ENCODE measurements around the gene LIX1L. TPM values are rescaled to one million over a fixed set of nuclear protein-coding genes. Genes with fewer than 3 reads are reported as not detected.

LIX1L gene
- total RNA-seq, 1 experiment from 2014 or later = 12.4 TPM

DNA sequence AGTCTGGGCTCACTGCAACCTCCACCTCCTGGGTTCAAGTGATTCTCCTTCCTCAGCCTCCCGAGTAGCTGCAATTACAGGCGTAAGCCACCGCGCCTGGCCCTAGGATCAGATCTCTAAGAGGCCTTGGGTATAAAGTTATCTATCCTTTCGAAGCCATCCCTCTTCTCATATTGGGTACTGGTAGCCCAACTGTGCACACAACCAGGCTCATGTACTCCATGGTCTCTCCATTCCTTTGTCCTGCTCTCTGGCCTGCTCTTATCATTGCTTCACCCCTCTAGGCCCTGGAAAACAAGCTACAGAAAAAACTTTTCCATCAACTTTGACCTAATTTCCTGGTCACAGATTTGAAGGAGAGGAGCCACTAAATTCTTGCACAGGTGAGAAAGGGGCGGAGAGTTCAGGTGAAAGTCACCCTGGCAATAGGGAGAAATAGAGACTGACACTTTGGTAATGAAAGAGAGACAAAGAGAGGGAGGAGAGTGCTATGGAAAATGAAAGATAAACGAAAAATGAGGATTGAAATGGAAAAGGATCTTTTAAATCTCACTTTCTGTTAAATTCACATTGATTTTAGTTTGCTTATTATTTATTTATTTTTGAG lies 32.5 kb upstream of the LIX1L start:
- H2AFZ ChIP-seq (ENCODE audit: low read depth, low read length, poor library complexity, severe bottlenecking) = peak overlapping the region; percentile 48
- H3K4me1 ChIP-seq (ENCODE audit: control insufficient read depth in 1 of 2, insufficient read depth in 2 of 2, low read length in 2 of 2) = peaks cover 13 to 19% of the 10 kb centered on the region in 2 experiments
- ChIA-PET POLR2A (interaction anchor here (0.7 to 1.3 kb wide), 2 partner anchors 11 to 33 kb away, joined by 4 read pairs; no protein-coding TSS in a partner anchor), RAD21 (ENCODE audit: low non-redundant PET in 1 of 2, low total read pairs in 2 of 2, uncharacterized antibody in 2 of 2, unreplicated experiment in 2 of 2) (no interaction called here), CTCF (interaction anchor here (2.2 to 2.3 kb wide), 2 partner anchors 17 kb away, joined by 7 to 11 read pairs; no protein-coding TSS in a partner anchor)
- H3K4me3 ChIP-seq (replicated peaks in 1 of 2; ENCODE audit: low read depth in 1 of 2, low read length in 2 of 2) = no peak overlapping the region
- no peak overlapping the region for H3K4me2 ChIP-seq (ENCODE audit: low read length)
- no peak overlapping the region for H3K9ac ChIP-seq (ENCODE audit: low read length)
- H3K27me3 ChIP-seq (ENCODE audit: insufficient read depth, low read length) = no peaks in the 10 kb centered on the region
- no peaks in the 10 kb centered on the region for H3K36me3 ChIP-seq (ENCODE audit: control insufficient read depth in 1 of 2, insufficient read depth in 2 of 2, low read length in 2 of 2)
- H4K20me1 ChIP-seq (ENCODE audit: insufficient read depth) = no peaks in the 10 kb centered on the region
- H3K27ac ChIP-seq (ENCODE audit: low read depth, low read length) = no peak overlapping the region
- H3K79me2 ChIP-seq (ENCODE audit: insufficient read depth, low read length) = no peaks in the 10 kb centered on the region
- H3K9me2 ChIP-seq (ENCODE audit: insufficient read depth) = no peaks in the 10 kb centered on the region
- ATAC-seq = no peak
- TF ChIP-seq CBX3 (IDR thresholded peaks at IDR 0.05; ENCODE audit: low read depth) = no peak
- TF ChIP-seq SRF (IDR thresholded peaks at IDR 0.05; ENCODE audit: low read depth) = no peak
- TF ChIP-seq, protein P1, sequence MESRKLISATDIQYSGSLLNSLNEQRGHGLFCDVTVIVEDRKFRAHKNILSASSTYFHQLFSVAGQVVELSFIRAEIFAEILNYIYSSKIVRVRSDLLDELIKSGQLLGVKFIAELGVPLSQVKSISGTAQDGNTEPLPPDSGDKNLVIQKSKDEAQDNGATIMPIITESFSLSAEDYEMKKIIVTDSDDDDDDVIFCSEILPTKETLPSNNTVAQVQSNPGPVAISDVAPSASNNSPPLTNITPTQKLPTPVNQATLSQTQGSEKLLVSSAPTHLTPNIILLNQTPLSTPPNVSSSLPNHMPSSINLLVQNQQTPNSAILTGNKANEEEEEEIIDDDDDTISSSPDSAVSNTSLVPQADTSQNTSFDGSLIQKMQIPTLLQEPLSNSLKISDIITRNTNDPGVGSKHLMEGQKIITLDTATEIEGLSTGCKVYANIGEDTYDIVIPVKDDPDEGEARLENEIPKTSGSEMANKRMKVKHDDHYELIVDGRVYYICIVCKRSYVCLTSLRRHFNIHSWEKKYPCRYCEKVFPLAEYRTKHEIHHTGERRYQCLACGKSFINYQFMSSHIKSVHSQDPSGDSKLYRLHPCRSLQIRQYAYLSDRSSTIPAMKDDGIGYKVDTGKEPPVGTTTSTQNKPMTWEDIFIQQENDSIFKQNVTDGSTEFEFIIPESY (IDR thresholded peaks at IDR 0.05; ENCODE audit: extremely low read depth, insufficient replicate concordance, low read length) = no peak
- no peak for TF ChIP-seq TCF7L2 (IDR thresholded peaks at IDR 0.05; ENCODE audit: borderline replicate concordance, extremely low read depth, insufficient read depth, insufficient read length)
- no peak for TF ChIP-seq FOSL1 (IDR thresholded peaks at IDR 0.05; ENCODE audit: low read depth)
- TF ChIP-seq, protein P2, sequence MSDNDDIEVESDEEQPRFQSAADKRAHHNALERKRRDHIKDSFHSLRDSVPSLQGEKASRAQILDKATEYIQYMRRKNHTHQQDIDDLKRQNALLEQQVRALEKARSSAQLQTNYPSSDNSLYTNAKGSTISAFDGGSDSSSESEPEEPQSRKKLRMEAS (IDR thresholded peaks at IDR 0.05) = no peak
- no TSS peak for BruUV-seq (replicated peaks)
- intact Hi-C loops (cut with micrococcal nuclease) = no loop called here
- DNase-seq (ENCODE audit: low read depth, low spot score) = no peak
- no peaks in the 10 kb centered on the region for H3K9me3 ChIP-seq (ENCODE audit: control insufficient read depth in 1 of 2, insufficient read depth in 1 of 2, low read depth in 1 of 2, low read length in 2 of 2)

Measured in HCT116 (cell line).